SK-N-MC (cell line): ENCODE results near the gene FAM47E.

Experiments used
- EZH2 ChIP-seq: fragments of 200-600 bp; sonication (generic); IDR thresholded peaks from one replicate; pipeline ENCODE4 v1.6.1; 2017; ENCODE audit warnings: antibody characterized with exemption
- FOXP2 ChIP-seq: optimal IDR thresholded peaks from 2 replicates; pipeline ENCODE3; 2011; ENCODE audit warnings: mild to moderate bottlenecking, moderate library complexity; ENCODE audit not compliant: insufficient read depth; ENCODE audit errors: extremely low read length, control extremely low read depth
- POLR2AphosphoS5 ChIP-seq: IDR thresholded peaks from 2 replicates; pipeline ENCODE4 v1.6.1; 2012; ENCODE audit warnings: mild to moderate bottlenecking, low read depth, low read length, borderline replicate concordance

DNA sequence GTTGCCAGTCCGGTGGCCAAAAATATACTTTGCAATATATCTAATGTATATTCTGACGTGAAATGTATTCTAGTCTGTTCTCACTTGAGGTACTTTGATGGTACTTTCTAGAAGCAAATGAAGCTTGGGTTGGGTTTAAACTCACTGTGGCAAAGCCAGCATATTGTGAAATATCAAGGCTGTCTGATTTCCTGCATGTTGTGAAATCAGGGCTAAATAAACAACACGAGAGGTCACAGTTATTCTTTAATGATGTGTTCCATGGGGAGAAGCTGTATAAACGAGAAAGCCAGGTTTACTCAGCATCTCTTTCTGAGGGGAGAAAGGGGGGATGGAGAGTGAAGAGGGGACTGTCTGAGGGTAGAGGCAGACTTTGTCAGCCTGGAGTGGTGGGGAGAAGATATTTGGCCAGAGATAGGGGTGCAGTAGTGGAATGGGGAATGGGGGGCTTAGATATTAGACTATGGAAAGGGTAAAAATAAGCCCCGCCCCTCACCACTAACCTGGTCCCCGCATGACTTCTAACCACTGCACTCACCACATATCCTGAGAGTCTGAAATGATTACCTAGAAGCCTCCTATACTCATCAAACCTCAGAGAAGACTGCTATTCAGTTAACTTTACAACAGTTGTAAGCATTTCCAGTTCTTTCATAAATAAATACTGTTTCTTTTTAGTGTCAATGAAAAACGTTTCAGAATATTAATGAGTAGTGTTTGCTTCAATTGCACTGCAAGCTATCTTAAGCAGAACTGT lies 32.0 kb upstream of the FAM47E start:
- no peak for TF ChIP-seq POLR2AphosphoS5
- no peak for TF ChIP-seq EZH2
- TF ChIP-seq FOXP2, result no peak
